22Rv1 (cell line): ENCODE results near the gene ITPKB.

Experiments used
- H3K27ac ChIP-seq: fragments of 450-650 bp; 2 replicates; pipeline ENCODE4 v1.5.1; 2017
- ZFX ChIP-seq: fragments of 450-650 bp; IDR thresholded peaks from 2 replicates; pipeline ENCODE4 v1.6.1; 2017; ENCODE audit warnings: antibody characterized with exemption, borderline replicate concordance
- TF ChIP-seq, protein P1 (sequence below): fragments of 450-650 bp; IDR thresholded peaks from 2 replicates; pipeline ENCODE4 v1.5.1; 2017; ENCODE audit warnings: mild to moderate bottlenecking

The ITPKB gene

GRCh38 chr1:226646026-226646869 is 92.8 kb downstream of the ITPKB start:
- no peak overlapping the region for H3K27ac ChIP-seq
- no peak for TF ChIP-seq ZFX
- TF ChIP-seq, protein P1, sequence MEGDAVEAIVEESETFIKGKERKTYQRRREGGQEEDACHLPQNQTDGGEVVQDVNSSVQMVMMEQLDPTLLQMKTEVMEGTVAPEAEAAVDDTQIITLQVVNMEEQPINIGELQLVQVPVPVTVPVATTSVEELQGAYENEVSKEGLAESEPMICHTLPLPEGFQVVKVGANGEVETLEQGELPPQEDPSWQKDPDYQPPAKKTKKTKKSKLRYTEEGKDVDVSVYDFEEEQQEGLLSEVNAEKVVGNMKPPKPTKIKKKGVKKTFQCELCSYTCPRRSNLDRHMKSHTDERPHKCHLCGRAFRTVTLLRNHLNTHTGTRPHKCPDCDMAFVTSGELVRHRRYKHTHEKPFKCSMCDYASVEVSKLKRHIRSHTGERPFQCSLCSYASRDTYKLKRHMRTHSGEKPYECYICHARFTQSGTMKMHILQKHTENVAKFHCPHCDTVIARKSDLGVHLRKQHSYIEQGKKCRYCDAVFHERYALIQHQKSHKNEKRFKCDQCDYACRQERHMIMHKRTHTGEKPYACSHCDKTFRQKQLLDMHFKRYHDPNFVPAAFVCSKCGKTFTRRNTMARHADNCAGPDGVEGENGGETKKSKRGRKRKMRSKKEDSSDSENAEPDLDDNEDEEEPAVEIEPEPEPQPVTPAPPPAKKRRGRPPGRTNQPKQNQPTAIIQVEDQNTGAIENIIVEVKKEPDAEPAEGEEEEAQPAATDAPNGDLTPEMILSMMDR: no peak

DNA sequence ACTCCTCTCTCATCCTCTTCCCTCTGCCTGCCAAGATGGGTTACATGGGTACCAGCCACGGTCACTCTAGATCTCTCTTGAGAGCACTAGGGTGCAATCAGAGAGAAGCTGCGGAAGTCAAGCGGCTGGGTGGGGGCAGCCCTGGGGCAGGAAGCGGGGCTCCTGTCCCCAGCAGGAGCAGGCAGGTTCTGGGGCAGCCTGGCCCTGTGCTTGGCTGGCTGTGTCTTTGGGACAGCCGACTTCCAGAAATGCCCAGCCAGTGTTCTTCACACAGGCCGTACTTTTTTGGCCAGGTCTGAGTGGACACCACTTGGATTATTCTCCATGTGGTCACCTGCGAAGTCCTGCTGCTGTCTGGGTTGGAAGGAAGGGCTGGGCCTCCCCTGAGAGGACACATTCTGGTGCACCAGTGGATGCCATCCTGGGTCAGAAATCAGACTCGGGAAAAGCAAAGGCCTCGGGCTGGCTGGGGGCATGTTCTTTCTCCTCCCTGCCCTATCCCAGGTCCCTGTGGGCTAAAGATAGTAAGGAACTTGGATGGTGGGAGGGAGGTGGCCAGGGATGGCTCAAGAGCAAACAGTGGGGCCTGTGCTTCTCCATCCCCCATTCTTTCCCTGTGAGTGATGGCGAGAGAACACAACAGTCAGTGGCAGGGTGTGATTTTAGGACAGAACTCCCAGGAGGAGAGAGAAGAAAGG is 93.7 kb downstream of the ITPKB start:
- no peak overlapping the region for H3K27ac ChIP-seq
- TF ChIP-seq ZFX: no peak
- TF ChIP-seq, protein P1: no peak

DNA sequence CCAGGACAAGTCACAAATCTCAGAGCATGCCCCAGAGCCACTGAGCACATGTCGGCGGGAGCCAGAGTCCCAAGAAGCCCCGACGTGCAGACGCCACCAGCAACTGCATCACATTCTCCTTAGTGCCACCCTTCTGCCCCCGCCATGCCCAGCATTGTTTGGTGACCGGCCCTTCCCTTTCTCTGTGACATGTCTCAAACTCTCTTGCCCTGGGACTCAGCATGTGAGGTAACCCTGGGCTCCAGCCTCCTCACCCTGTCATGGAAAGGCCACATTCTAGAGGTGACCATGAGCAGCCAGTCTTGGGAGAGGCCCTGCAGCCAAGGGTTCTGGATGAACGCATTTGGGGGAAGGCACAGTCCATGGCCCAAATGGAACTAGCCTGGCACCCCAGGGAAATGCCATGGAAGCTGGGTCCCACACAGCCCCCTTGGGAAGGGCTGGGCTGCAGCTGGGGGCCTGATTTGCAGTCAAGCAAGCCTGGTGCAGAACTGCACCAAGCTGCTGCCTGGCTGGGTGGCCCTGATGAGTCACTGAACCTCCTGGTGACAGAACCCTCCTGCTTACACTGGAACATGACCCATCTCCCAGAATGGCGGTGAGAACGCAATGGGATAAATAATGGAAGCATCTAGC is 94.4 kb downstream of the ITPKB start:
- no peak for TF ChIP-seq ZFX
- TF ChIP-seq, protein P1: no peak
- H3K27ac ChIP-seq: no peak overlapping the region

DNA sequence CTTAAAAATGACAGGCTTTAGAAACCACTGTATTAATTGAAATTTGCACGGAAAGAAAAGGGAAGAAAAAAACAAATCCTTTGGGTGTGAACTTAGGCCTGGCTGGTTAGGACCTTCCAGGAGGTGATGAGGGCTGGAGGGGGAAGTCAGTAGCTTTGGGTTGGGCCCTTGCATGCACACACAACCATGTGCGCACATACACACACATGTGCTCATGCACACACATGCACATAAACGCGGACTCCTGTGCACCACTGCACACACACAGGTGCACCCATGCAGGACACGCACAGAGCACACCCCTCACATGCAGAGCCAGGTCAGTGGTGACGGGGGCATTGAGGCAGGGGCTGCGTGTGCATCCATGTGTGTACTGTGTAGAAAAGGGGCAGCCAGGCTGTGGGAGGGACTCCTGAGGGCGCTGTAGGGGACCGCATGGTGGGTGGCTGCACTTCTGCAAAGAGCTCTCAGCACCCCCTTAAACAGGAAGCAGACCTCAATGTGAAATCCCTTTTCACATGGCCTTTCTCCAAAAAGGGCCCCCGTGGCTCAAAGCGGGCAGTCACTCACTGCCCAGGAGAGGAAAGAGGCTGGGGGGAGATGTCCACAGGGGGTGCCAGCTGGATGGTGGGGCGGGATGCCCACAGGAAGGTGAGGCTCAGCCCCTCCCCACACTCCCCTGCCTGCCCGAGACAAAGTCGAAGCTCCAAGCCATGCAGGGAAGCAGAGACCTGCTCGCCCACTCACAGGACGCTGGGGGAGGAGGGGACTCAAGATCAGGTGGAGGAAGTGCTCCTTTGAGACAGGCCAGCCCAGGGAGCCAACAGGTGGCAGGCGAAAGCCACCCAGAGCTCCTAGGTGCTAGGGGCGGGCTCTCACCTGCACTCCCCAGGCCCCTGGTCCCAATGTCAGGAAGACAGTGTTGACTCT is 95.2 kb downstream of the ITPKB start:
- H3K27ac ChIP-seq: no peak overlapping the region

DNA sequence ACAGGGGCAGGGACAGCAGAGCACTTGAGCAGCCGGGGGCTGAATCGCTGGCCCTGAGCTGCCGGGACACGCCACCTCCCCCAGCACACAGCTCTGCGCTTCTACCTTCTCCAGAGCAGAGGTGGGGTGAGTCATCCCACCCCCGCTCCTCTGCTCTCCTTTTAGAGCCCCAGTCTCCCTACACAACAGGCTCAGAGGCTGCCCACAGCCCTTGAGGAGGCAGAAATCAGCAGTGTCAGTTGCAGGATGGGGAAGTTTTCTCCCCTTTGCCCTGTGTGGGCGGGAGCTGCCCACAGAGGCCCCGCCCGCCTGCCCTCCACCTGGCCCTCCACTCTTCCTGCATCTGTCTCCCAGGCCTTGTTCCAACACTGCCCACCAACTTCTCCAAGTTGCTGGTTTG is 95.9 kb downstream of the ITPKB start:
- TF ChIP-seq, protein P1: no peak
- no peak for TF ChIP-seq ZFX
- H3K27ac ChIP-seq: no peak overlapping the region

More for the DNA sequence above, 95.2 kb downstream of the ITPKB start:
- TF ChIP-seq ZFX: no peak
- TF ChIP-seq, protein P1: no peak

- H3K27ac ChIP-seq: no peak overlapping the region
- TF ChIP-seq ZFX: no peak
- TF ChIP-seq, protein P1: no peak
These were observed 96.7 kb downstream of the ITPKB start for GRCh38 chr1:226642421-226642820.
